ENCODE measurements around the gene SESN3.
"Not testable (repeated sequence)": the region's sequence is repeated elsewhere in the genome, so short reads cannot be mapped to it uniquely, and the experiment has no call there.

The SESN3 gene

GRCh38 chr11:95149651-95150364 is 81.2 kb downstream of the SESN3 start:
- no peak for DNase-seq

DNA sequence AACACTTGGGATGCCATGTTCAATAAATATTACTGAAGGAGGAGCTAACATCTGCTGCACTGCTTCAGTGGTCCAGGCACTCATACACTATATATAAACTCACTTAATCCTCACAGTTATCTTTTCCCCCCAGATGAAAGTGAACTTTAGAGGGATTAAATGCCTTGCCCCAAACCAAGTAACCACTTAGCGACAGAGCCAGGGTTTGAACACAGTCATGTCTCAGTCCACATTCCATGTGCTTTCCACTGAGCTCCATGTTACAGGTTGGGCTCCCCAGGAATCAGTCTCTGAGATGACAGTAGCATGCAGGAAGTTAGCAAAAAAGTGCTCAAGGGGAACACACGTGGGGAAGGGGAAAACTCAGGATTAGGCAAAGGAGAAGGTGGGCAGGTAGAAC is 82.1 kb downstream of the SESN3 start:
- no peak for DNase-seq

DNA sequence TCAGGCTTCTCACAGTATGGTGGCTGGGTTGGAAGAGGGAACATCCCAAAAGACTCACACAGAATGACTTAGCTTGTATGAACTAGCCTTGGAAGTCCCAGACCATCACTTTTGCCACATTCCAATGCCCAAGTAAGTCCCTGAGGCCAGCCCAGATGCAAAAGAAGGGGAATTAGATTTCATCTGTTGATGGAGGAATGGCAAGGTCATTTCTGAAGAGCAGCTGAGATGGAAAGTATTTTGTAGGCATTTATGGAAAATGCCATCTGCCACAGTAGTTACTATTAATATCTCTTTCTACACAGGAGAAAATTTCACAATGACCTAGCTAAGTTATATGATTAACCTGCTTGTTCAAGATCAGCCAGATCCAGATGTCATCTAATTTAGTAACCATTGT is 82.6 kb downstream of the SESN3 start:
- DNase-seq: no peak

- no peak for DNase-seq
Measured at GRCh38 chr11:95147364-95147905, 83.6 kb downstream of the SESN3 start.

DNA sequence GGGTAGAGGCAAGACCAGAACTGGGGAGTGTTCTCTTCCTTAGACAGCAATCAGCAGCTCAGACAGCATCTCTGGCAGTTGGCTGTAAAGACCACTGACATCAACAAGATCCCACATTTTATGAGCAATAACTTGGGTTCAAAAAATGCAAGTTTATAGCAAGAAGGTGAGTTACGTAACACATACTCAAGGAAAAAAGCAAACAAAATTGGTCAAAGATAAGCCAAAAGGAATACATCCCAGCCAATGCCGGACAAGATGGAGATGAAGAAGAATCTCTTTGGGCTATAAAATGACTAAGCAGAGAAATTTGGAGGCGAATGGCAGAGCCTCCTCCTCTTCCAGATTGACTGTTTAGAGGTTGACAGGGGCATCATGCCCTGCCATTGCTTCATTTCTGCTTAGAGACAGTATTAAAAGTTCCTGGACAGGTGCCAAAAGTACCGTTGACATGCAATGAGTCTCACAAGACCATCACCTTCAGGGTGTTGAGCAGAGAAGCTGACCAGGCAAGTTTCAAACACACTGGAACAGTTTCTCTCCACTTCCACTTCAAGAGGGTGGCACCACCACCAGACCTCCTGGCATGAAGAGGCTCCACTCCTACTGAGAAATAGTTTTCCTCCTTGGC is 85.5 kb downstream of the SESN3 start:
- DNase-seq: no peak

DNA sequence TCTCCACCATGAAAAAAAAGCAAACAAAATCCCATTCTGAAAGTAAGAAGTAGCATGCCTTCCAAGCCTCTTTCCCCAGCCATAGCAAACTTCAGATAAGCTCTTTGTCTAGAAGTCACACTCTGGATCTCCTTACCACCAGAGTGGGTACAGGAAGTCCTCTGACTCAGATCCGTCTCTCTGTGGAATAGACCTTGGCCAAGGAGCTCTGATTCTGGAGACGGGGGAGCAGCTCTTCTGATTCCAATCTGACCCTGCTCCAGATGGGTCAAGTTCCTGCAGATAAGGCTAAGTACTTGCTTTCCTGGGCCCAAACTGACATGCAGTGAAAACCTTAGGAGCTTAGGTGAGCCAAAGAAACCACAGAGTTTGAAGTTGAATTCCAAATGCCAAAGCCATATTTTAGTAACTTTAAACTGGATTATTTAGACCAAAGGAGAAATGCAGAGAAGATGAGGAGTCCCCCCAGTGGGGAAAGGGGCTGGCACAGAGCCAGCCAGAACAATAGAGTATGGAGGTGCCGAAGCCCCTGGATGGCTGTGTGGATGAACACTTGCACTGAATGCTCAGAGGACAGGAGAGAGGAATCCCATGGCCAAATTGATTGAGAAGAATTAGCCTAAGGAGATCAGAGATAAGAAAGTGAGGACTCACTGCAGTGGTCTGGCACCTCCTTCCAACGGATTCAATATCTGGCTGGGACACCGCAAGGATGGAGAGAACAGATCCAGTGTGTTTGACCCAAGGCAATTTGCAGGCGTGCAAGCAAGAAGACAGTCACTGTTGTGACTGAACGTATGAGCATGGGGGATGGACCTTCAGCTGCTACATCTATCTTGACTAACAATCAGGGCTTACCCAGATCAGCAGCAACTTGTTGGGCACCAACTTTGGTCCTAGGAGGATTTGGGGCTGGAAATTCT is 86.4 kb downstream of the SESN3 start:
- no peak for DNase-seq

DNA sequence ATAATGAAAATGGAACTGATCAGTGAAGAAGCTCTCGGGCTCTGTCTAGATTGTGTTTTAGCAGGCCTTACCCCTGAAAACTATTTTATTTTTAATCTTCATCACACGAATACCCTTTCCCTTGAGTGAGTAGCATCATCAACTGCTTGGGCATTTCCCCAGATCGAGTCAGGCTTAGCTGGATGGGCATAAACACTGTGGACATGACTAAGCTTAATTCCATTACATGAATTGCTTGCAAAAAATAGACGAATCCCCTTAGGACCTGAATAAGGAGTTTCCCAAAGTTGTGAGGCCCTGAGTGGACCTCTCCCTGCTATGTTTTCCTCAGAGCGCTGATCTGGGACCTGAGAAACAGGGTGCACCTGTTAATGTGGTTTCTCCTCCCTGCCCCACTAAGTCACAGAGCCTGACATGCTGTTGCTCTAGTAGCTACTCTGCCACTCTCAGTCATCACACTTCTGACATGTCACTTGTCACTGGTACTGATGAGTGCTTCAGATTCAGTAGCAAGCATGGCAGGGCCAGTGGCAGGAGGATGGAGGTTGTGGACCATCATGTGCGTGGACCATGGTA is 87.8 kb downstream of the SESN3 start:
- no peak for DNase-seq

DNA sequence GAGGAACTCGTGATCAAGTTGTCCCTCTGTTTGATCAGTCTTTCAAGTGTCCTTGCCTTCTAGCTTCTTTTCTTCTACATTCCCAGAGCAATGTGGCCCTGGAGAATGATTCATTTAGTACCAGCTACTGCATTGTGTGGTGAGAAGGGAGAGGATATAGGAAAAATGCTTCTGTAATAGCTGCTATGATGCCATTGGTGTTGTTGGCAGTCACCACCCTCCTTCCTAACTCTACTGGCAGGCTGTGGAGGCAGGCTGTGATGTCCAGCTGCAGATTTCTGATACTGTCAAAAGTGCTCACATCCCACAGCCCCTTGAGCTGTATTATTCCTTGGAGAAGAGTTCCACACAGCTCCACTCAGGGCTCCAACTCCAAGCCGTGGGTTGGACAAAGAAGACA is 88.6 kb downstream of the SESN3 start:
- no peak for DNase-seq

- DNase-seq: no peak
Measured at GRCh38 chr11:95140397-95141033, 90.5 kb downstream of the SESN3 start.

DNA sequence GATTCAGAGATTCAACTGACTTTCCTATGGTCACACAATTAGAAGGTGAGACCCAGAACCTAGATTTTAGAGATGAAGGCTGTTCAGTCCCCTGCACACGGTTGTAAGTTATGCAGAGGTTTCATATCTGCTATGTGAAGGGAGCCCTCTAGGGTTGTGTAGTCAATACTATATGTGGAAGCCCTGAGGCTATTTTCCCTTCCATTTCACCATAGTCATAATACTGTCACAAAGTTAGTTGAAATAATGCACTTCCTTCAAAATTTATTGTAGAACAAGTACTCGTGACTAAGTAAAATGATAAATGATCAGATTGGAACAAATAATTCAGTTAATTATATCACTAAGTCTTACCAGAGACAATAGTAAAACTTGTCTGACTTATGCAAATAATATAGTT is 92.6 kb downstream of the SESN3 start:
- no peak for DNase-seq

- no peak for DNase-seq
Measured at GRCh38 chr11:95137299-95137698, 93.7 kb downstream of the SESN3 start.

DNA sequence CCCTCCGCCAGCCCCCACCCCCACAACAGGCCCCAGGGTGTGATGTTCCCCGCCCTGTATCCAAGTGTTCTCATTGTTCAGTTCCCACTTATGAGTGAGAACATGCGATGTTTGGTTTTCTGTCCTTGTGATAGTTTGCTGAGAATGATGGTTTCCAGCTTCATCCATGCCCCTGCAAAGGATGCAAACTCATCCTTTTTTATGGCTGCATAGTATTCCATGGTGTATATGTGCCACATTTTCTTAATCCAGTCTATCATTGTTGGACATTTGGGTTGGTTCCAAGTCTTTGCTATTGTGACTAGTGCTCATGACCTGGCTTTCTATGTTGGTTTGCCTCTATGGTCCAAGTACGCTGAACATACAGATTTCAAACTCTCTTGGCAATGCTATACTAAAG is 94.3 kb downstream of the SESN3 start:
- not testable (repeated sequence) for DNase-seq

DNA sequence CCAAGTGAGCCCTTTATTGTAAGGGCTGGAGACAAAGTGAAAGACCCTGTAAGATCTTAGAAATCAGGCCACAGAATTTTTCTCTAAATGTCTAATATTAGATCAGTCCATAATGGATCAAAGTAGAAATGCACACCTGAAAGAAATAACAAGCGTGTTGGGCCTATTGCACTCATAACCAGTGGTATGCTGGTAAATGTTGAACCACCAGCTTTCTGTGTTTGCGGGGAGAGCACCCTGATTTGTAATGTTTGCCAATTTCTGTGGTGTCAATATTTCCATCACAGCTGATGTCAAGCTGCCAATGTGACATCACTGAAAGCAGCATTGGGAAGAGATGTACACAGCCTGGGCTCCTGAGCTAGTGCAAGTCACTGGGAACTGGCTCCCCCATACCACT is 95.1 kb downstream of the SESN3 start:
- no peak for DNase-seq

GRCh38 chr11:95135155-95135554 is 95.8 kb downstream of the SESN3 start:
- no peak for DNase-seq

GRCh38 chr11:95134491-95134890 is 96.5 kb downstream of the SESN3 start:
- no peak for DNase-seq

GRCh38 chr11:95132956-95133355 is 98.0 kb downstream of the SESN3 start:
- no peak for DNase-seq

DNA sequence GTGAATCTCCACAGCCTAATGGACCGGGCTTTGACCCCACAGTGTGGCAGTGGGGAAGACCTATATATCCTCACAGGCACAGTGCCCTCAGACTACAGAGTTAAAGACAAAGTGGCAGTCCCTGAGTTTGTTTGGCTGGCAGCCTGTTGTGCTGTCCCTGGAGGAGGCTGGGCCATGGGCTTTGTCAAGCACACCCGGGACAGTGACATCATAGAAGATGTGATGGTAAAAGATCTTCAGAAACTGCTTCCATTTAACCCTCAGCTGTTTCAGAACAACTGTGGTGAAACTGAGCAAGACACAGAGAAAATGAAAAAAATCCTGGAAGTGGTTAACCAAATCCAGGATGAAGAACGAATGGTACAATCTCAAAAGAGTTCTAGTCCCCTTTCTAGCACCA is 102.4 kb downstream of the SESN3 start:
- no peak for DNase-seq

- no peak for DNase-seq
Measured at GRCh38 chr11:95123556-95123955, 107.4 kb downstream of the SESN3 start.

- no peak for DNase-seq
Measured at GRCh38 chr11:95121698-95122097, 109.3 kb downstream of the SESN3 start.

DNA sequence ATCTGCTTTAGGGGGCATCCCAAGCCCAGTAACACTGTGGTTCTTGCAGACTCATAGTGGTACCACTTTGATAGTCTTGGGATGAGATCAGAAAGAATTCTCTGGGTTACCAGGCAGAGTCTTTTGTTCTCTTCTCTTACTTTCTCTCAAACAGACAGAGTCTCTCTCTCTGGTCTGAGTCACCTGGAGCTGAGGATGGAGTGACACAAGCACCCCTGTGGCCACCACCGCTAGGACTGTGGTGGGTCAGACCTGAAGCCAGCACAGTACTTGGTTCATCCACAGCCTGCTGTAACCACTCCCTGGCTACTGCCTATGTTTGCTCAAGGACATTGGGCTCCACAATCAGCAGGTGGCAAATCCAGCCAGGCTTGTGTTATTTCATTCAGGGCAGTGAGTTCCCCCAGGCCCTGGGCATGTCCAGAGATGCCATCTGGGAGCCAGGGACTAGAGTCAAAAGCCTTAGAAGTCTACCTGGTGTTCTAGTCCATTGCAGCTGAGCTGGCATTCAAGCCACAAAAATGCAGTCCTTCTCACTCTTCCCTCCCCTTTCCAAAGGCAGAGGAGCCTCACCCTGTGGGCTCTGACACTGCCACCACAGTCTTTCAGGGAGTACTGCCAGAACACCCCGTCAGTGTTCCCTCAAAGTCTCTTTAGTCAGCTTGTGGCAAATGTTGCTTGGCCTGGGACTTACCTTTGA is 111.5 kb downstream of the SESN3 start:
- no peak for DNase-seq

GRCh38 chr11:95115597-95115996 is 115.4 kb downstream of the SESN3 start:
- DNase-seq: no peak
